Measurements from ENCODE around the gene GOLGA8T.
"Not testable (repeated sequence)": the region's sequence is repeated elsewhere in the genome, so short reads cannot be mapped to it uniquely, and the experiment has no call there.

GOLGA8T gene

GRCh38 chr15:30191639-30192038 lies 56.8 kb downstream of the GOLGA8T start:
- DNase-seq = not testable (repeated sequence)

- not testable (repeated sequence) for DNase-seq
These were observed 57.4 kb downstream of the GOLGA8T start for GRCh38 chr15:30192119-30192745.

GRCh38 chr15:30192892-30193291 lies 58.0 kb downstream of the GOLGA8T start:
- DNase-seq = not testable (repeated sequence)

All from right kidney (tissue), 1 donor.